ENCODE results near the gene SIX2.
"Not testable (repeated sequence)": the region's sequence is repeated elsewhere in the genome, so short reads cannot be mapped to it uniquely, and the experiment has no call there.

- TF ChIP-seq EP300 (IDR thresholded peaks at IDR 0.05; ENCODE audit: low read depth); POLR2A (IDR thresholded peaks at IDR 0.05): not testable (repeated sequence)
Measured at GRCh38 chr2:45038861-45039260, 29.6 kb upstream of the SIX2 start.
